PC-3 (cell line): ENCODE results near the gene PXN.

Experiments used
- CTCF ChIP-seq: fragments of 300-600 bp; sonication (generic); conservative IDR thresholded peaks from 2 replicates; pipeline ENCODE4 v1.5.1; 2017; ENCODE audit warnings: antibody characterized with exemption, low read depth, mild to moderate bottlenecking, low read length
- EZH2 ChIP-seq: fragments of 300-600 bp; sonication (generic); IDR thresholded peaks from one replicate; pipeline ENCODE4 v1.6.1; 2017; ENCODE audit warnings: antibody characterized with exemption, mild to moderate bottlenecking, low read length; ENCODE audit not compliant: unreplicated experiment
- EZH2phosphoT487 ChIP-seq: fragments of 300-600 bp; sonication (generic); IDR thresholded peaks from 2 replicates; pipeline ENCODE4 v1.6.1; 2018; ENCODE audit warnings: mild to moderate bottlenecking, antibody characterized with exemption, low read length, borderline replicate concordance

- TF ChIP-seq CTCF (no peak), EZH2 (no peak), EZH2phosphoT487 (no peak)
Observed at GRCh38 chr12:120162763-120163162, 102.8 kb downstream of the PXN start.
